Type B pancreatic cell (in vitro differentiated cells): Measurements from ENCODE around the gene CLPX. TPM values are rescaled to one million over a fixed set of nuclear protein-coding genes. Genes with fewer than 3 reads are reported as not detected.
A peak's percentile ranks its signal among the peaks of the same experiment; 100 is the strongest.
"Not testable (repeated sequence)": the region's sequence is repeated elsewhere in the genome, so short reads cannot be mapped to it uniquely, and the experiment has no call there.

Source experiments
- DNase-seq: peaks from one replicate; pipeline ENCODE4 v3.0.0; 2021; ENCODE audit warnings: mixed read lengths; ENCODE audit not compliant: unreplicated experiment; ENCODE audit errors: extremely low spot score
- H3K27ac Mint-ChIP-seq: 2 replicates; pipeline ENCODE4 v1.8.0; 2021; ENCODE audit warnings: mild to moderate bottlenecking, mixed read lengths
- H3K27me3 Mint-ChIP-seq: 2 replicates; pipeline ENCODE4 v1.8.0; 2021; ENCODE audit warnings: mixed read lengths
- H3K36me3 Mint-ChIP-seq: 2 replicates; pipeline ENCODE4 v1.8.0; 2021; ENCODE audit warnings: mixed read lengths
- H3K4me1 Mint-ChIP-seq: one replicate; pipeline ENCODE4 v1.8.0; 2021; ENCODE audit warnings: mixed read lengths; ENCODE audit not compliant: unreplicated experiment
- H3K4me3 Mint-ChIP-seq: 2 replicates; pipeline ENCODE4 v1.8.0; 2021; ENCODE audit warnings: mild to moderate bottlenecking, mixed read lengths
- H3K9me3 Mint-ChIP-seq: 2 replicates; pipeline ENCODE4 v1.8.0; 2021; ENCODE audit warnings: mixed read lengths
- total RNA-seq: library from RNA; stranded (reverse); gene quantifications from 2 replicates; pipeline ENCODE4 v1.2.1, GENCODE V29; 2021; ENCODE audit warnings: low replicate concordance
- TF ChIP-seq, protein P1 (sequence below): fragments of 200-600 bp; sonication (generic); conservative IDR thresholded peaks from 2 replicates; pipeline ENCODE4 v1.5.0; 2021; ENCODE audit warnings: antibody characterized with exemption, mild to moderate bottlenecking

CLPX gene
- total RNA-seq, 1 donor from 2014 or later: 55.1 TPM

DNA sequence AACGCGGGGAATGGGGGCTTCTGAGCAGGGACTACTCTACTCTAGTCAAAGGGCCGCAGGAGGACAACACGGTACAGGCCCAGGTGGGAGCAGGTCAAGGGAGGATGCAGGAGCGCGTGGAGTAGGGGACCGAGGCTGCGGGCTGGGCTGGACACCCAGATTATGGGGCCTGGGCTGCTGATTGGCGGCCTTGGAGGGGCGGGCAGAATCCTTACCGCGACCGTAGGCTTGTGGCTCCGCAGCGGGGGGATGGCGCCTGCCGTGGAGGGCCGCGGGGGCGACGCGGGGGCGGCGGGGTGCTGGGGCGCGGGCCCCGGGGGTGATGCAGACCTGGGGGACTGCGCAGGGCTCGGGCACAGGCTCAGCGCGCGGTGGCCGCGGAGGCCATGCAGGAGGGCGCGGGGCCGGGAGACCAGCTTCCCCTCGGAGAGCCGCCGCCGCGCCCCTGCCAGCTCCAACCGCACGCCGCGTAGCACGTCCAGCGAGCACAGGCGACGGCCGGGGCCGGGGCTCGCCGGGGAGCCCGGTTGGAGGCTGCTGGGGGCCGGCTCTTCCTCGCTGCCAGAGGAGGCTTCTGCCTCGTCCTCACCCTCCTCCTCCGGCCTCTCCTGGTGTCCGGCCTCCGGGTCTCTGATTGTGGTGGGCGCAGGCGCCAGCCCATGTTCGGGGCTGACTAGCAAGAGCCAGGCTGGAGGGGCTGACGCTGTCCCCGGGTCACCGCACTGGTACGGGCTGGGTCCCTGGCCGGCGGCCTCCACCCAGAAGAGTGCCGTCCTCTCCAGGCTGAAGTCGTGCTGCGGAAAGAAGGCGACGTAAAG is 83.0 kb downstream of the CLPX start:
- Mint-ChIP-seq H3K4me1 (peaks cover 6% of the 10 kb centered on the region), H3K27ac (no peak overlapping the region), H3K4me3 (peak overlapping the region; percentile 74), H3K36me3 (peaks cover 25% of the 10 kb centered on the region), H3K9me3 (no peaks in the 10 kb centered on the region), H3K27me3 (peaks cover 3% of the 10 kb centered on the region)
- TF ChIP-seq, protein P1, sequence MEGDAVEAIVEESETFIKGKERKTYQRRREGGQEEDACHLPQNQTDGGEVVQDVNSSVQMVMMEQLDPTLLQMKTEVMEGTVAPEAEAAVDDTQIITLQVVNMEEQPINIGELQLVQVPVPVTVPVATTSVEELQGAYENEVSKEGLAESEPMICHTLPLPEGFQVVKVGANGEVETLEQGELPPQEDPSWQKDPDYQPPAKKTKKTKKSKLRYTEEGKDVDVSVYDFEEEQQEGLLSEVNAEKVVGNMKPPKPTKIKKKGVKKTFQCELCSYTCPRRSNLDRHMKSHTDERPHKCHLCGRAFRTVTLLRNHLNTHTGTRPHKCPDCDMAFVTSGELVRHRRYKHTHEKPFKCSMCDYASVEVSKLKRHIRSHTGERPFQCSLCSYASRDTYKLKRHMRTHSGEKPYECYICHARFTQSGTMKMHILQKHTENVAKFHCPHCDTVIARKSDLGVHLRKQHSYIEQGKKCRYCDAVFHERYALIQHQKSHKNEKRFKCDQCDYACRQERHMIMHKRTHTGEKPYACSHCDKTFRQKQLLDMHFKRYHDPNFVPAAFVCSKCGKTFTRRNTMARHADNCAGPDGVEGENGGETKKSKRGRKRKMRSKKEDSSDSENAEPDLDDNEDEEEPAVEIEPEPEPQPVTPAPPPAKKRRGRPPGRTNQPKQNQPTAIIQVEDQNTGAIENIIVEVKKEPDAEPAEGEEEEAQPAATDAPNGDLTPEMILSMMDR: peak; percentile 37
- no peak for DNase-seq

DNA sequence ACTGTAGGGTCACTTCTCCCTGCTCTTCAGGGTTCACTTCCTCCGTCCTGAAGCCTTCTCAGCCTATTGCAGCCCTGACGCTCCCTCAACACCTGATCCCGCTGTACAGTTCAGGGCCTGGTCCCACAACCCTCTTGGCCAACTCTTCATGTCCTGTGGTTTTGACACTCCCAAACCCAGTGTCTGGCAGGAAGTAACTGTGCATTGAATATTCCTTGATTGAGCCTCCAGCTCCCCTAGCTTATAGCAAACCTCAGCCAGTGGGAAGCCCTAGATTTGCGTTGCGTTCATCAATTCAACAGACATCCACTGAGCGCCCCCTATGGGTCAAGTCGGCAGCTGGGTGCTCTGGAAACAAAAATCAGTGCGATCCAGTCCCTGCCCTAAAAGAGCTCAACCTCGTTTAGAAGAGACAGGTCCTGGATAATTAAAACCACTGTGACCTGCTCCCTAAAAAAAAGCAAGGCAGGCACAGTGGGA is 83.7 kb downstream of the CLPX start:
- H3K27ac Mint-ChIP-seq: no peak overlapping the region
- no peak for DNase-seq
- H3K27me3 Mint-ChIP-seq: peaks cover 3% of the 10 kb centered on the region
- H3K36me3 Mint-ChIP-seq: peaks cover 22% of the 10 kb centered on the region
- H3K9me3 Mint-ChIP-seq: no peaks in the 10 kb centered on the region
- TF ChIP-seq, protein P1: peak; percentile 90
- H3K4me3 Mint-ChIP-seq: peak overlapping the region; percentile 74
- peaks cover 6% of the 10 kb centered on the region for H3K4me1 Mint-ChIP-seq

DNA sequence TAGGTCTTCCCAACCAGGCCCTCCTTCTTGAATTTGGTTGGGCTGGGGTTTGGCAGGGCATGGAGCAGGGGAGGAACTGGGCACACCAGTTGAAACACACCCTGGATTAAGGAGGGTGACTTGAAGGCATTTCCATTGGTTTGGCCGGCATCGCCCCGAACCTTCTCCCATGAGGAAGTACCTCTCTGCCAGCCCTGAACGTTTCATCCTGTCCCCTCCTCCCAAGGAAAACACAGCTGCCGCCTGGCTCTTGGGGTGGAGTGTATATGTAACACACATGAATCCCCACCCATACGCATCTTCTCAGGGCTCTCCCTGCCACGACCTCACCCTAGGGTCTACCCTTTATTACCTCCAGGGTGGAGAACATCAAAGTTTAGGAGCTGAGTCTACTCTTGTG is 84.7 kb downstream of the CLPX start:
- no peak for DNase-seq
- TF ChIP-seq, protein P1: no peak
- Mint-ChIP-seq H3K27me3 (peaks cover 3% of the 10 kb centered on the region), H3K27ac (no peak overlapping the region), H3K4me3 (no peak overlapping the region), H3K36me3 (peaks cover 22% of the 10 kb centered on the region), H3K9me3 (no peaks in the 10 kb centered on the region), H3K4me1 (peaks cover 8% of the 10 kb centered on the region)

DNA sequence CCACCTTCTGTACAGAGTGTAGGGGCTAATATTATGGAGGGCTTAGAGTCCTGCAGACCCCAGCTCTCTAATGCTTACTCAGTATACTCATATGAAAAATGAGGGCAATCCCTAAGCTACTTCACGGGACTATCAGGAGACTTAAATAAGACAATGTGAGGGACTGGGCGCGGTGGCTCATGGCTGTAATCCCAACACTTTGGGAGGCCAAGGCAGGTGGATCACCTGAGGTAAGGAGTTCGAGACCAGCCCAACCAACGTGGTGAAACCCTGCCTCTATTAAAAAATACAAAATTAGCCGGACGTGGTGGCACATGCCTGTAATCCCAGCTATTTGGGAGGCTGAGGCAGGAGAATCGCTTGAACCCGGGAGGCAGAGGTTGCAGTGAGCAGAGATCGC is 85.3 kb downstream of the CLPX start:
- DNase-seq, H3K27ac Mint-ChIP-seq, H3K9me3 Mint-ChIP-seq, H3K4me3 Mint-ChIP-seq, H3K27me3 Mint-ChIP-seq: not testable (repeated sequence)
- Mint-ChIP-seq H3K4me1 (peaks cover 12% of the 10 kb centered on the region), H3K36me3 (peaks cover 22% of the 10 kb centered on the region)

DNA sequence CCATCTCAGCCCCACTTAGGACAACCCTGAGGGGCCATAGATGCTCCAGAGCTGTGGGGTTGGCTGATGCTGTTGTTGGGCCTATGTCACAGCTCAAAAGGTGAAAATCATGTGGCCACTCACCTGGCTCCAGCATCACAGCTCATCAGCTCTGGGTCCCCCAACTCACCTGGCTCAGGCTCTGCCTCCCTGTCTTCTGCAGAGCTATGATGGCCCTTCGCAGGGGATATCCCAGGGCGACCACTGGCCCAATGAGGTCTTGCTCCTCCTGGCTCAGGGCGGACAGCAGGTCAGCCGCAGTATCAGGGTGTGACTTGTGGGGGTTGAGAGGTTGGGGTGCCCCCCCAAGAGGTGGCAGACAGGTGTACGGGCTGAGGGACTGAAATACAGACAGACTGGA is 85.8 kb downstream of the CLPX start:
- Mint-ChIP-seq H3K27me3 (peaks cover 3% of the 10 kb centered on the region), H3K36me3 (peaks cover 22% of the 10 kb centered on the region), H3K4me3 (no peak overlapping the region), H3K4me1 (peaks cover 12% of the 10 kb centered on the region), H3K9me3 (no peaks in the 10 kb centered on the region), H3K27ac (no peak overlapping the region)
- DNase-seq: no peak
- TF ChIP-seq, protein P1: no peak

Other genes starting within 250 kb of the CLPX start
- gene SPG21, start 195.4 kb downstream of the CLPX start, total RNA-seq: 77.0 and 80.7 TPM in 2 replicates
- 19.2 and 19.5 TPM in 2 replicates for gene MTFMT, start 155.7 kb downstream of the CLPX start, total RNA-seq
- gene SLC51B, start 140.0 kb downstream of the CLPX start, total RNA-seq: 1.2 and 5.7 TPM in 2 replicates
- 0.33 and 4.0 TPM in 2 replicates for gene RASL12, start 117.4 kb downstream of the CLPX start, total RNA-seq
- not detected in 2 replicates for gene KBTBD13, start 108.6 kb downstream of the CLPX start, total RNA-seq
- gene UBAP1L, start 70.1 kb downstream of the CLPX start, total RNA-seq: 2.6 and 6.0 TPM in 2 replicates
- gene PDCD7, start 51.5 kb downstream of the CLPX start, total RNA-seq: 22.2 and 38.9 TPM in 2 replicates
- gene CILP, start 26.1 kb upstream of the CLPX start, total RNA-seq: 0.07 and 1.8 TPM in 2 replicates
- gene PARP16, start 101.5 kb upstream of the CLPX start, total RNA-seq: 8.0 and 12.7 TPM in 2 replicates
- not detected in 2 replicates for gene RNU5A-1, start 110.7 kb upstream of the CLPX start, total RNA-seq
- gene RNU5B-1, start 119.3 kb upstream of the CLPX start, total RNA-seq: 15.0 and 16.3 TPM in 2 replicates
- gene IGDCC3, start 192.7 kb upstream of the CLPX start, total RNA-seq: 18.8 and 169 TPM in 2 replicates
- 2.4 and 17.1 TPM in 2 replicates for gene IGDCC4, start 237.6 kb upstream of the CLPX start, total RNA-seq